Measurements from ENCODE around the gene SIGLEC7. TPM values are rescaled to one million over a fixed set of nuclear protein-coding genes. Genes with fewer than 3 reads are reported as not detected.

The SIGLEC7 gene
- total and polyA plus RNA-seq, 2 experiments from 2014 or later, result not detected

DNA sequence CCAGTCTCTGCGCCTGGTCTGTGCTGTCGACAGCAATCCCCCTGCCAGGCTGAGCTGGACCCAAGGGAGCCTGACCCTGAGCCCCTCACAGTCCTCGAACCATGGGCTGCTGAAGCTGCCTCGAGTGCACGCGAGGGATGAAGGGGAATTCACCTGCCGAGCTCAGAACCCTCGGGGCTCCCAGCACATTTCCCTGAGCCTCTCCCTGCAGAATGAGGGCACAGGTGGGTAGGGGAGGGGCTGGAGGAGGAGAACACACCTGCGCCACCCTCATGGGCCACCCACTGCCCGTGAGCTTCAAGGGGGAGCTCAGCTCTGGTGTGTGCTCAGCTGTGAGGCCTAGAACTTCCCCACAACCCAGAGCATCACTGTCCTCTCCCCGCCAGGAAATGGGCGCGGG is 44.2 kb downstream of the SIGLEC7 start:
- no peak for DNase-seq
- Histone ChIP-seq H3K4me3 (no peak overlapping the region), H3K27me3 (replicated peaks; ENCODE audit: insufficient read depth) (no peaks in the 10 kb centered on the region), H3K4me2 (ENCODE audit: unreplicated experiment) (no peak overlapping the region), H3K27ac (no peak overlapping the region), H3K36me3 (ENCODE audit: low read depth) (no peaks in the 10 kb centered on the region), H3K9me3 (ENCODE audit: low read depth) (no peaks in the 10 kb centered on the region), H3K79me2 (ENCODE audit: insufficient read depth) (no peaks in the 10 kb centered on the region), H3K4me1 (ENCODE audit: insufficient read depth) (no peaks in the 10 kb centered on the region), H3K9me2 (ENCODE audit: insufficient read depth) (no peaks in the 10 kb centered on the region), H2AFZ (no peak overlapping the region), H3K9ac (no peak overlapping the region), H3F3A (ENCODE audit: insufficient read depth) (no peaks in the 10 kb centered on the region), H4K20me1 (ENCODE audit: insufficient read depth) (no peaks in the 10 kb centered on the region)
- WGBS, 2 experiments (ENCODE audit: low coverage in 1 of 2, low lambda C conversion rate in 2 of 2, missing lambda C conversion rate in 2 of 2), result 17 to 19% methylated on average over 12 to 13 of the region's 13 CpGs
- in situ Hi-C loops (cut with MboI), result no loop called here
- no peak for TF ChIP-seq EZH2 (IDR thresholded peaks at IDR 0.05; ENCODE audit: insufficient read depth, poor library complexity, severe bottlenecking)
- no peak for TF ChIP-seq EZH2phosphoT487 (IDR thresholded peaks at IDR 0.05; ENCODE audit: insufficient read depth, low read depth)

DNA sequence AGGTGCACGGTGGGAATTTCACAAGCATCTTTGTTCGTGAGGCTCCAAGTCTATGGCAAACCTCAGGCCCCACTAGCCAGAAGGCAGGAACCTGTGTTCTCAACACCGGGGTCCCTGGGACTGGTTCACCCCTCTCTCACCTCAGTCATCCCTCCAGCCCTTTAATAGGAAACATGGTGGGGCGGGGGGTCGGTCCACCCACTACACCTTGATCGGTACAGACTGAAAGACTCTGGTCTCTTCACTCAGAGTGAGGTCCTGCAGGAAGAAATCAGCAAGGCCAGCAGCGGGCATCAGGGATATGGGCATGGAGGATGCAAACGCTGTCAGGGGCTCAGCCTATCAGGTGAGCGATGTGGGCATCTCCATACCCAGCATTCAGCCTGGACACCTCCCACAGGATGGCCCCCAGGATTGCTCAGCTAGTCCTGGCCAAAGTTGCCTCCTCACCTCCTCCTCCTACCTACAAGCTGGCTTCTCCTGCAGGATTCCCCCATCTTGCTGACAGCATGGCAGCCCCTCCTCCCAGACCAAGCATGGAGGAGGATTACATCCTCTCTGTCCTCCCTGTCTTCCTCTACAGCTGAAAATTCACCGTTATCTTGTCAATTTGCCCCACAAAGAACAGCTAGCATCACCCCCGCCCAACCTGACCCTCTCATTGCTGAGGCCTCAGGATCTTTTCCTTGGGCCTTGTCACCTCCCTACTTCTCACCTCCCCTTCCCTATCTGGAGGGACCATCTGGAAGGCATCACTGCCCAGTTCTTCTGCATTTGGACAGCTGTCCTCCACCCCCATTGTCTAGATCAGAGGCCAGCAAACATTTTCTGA is 45.5 kb downstream of the SIGLEC7 start:
- no peak for DNase-seq

GRCh38 chr19:51188227-51188559 is 46.1 kb downstream of the SIGLEC7 start:
- H3K27me3 ChIP-seq (replicated peaks; ENCODE audit: insufficient read depth), result no peaks in the 10 kb centered on the region
- no peaks in the 10 kb centered on the region for H3K36me3 ChIP-seq (ENCODE audit: low read depth)
- DNase-seq, result no peak
- H3K27ac ChIP-seq, result no peak overlapping the region
- H3K4me1 ChIP-seq (ENCODE audit: insufficient read depth), result no peaks in the 10 kb centered on the region
- H2AFZ ChIP-seq, result no peak overlapping the region
- TF ChIP-seq EZH2phosphoT487 (IDR thresholded peaks at IDR 0.05; ENCODE audit: insufficient read depth, low read depth) (no peak), EZH2 (IDR thresholded peaks at IDR 0.05; ENCODE audit: insufficient read depth, poor library complexity, severe bottlenecking) (no peak)
- no peaks in the 10 kb centered on the region for H3K9me2 ChIP-seq (ENCODE audit: insufficient read depth)
- no peak overlapping the region for H3K4me3 ChIP-seq
- no peak overlapping the region for H3K4me2 ChIP-seq (ENCODE audit: unreplicated experiment)
- H3K9ac ChIP-seq, result no peak overlapping the region
- no peaks in the 10 kb centered on the region for H3F3A ChIP-seq (ENCODE audit: insufficient read depth)
- WGBS, 2 experiments (ENCODE audit: low coverage in 1 of 2, low lambda C conversion rate in 2 of 2, missing lambda C conversion rate in 2 of 2), result 10 to 33% methylated on average over 2 of the region's 2 CpGs
- in situ Hi-C loops (cut with MboI), result no loop called here
- no peaks in the 10 kb centered on the region for H3K9me3 ChIP-seq (ENCODE audit: low read depth)
- no peaks in the 10 kb centered on the region for H3K79me2 ChIP-seq (ENCODE audit: insufficient read depth)
- no peaks in the 10 kb centered on the region for H4K20me1 ChIP-seq (ENCODE audit: insufficient read depth)

More for the DNA sequence above, 45.5 kb downstream of the SIGLEC7 start:
- Histone ChIP-seq H3K27ac (no peak overlapping the region), H3K9me3 (ENCODE audit: low read depth) (no peaks in the 10 kb centered on the region), H3K27me3 (replicated peaks; ENCODE audit: insufficient read depth) (no peaks in the 10 kb centered on the region), H3F3A (ENCODE audit: insufficient read depth) (no peaks in the 10 kb centered on the region), H3K9me2 (ENCODE audit: insufficient read depth) (no peaks in the 10 kb centered on the region), H2AFZ (no peak overlapping the region), H4K20me1 (ENCODE audit: insufficient read depth) (no peaks in the 10 kb centered on the region), H3K4me1 (ENCODE audit: insufficient read depth) (no peaks in the 10 kb centered on the region), H3K4me3 (no peak overlapping the region), H3K36me3 (ENCODE audit: low read depth) (no peaks in the 10 kb centered on the region), H3K79me2 (ENCODE audit: insufficient read depth) (no peaks in the 10 kb centered on the region), H3K4me2 (ENCODE audit: unreplicated experiment) (no peak overlapping the region), H3K9ac (no peak overlapping the region)
- in situ Hi-C loops (cut with MboI), result no loop called here
- 41 to 43% methylated on average over 11 of the region's 11 CpGs for WGBS, 2 experiments (ENCODE audit: low coverage in 1 of 2, low lambda C conversion rate in 2 of 2, missing lambda C conversion rate in 2 of 2)
- TF ChIP-seq EZH2 (IDR thresholded peaks at IDR 0.05; ENCODE audit: insufficient read depth, poor library complexity, severe bottlenecking), result no peak
- no peak for TF ChIP-seq EZH2phosphoT487 (IDR thresholded peaks at IDR 0.05; ENCODE audit: insufficient read depth, low read depth)

GRCh38 chr19:51192689-51193088 is 50.6 kb downstream of the SIGLEC7 start:
- in situ Hi-C loops (cut with MboI), result no loop called here

More at GRCh38 chr19:51192689-51193088, 50.6 kb downstream of the SIGLEC7 start:
- no peaks in the 10 kb centered on the region for H3K4me1 ChIP-seq (ENCODE audit: insufficient read depth)
- no peaks in the 10 kb centered on the region for H4K20me1 ChIP-seq (ENCODE audit: insufficient read depth)
- H3K79me2 ChIP-seq (ENCODE audit: insufficient read depth), result no peaks in the 10 kb centered on the region
- H3K9me3 ChIP-seq (ENCODE audit: low read depth), result no peaks in the 10 kb centered on the region
- no peaks in the 10 kb centered on the region for H3F3A ChIP-seq (ENCODE audit: insufficient read depth)
- no peaks in the 10 kb centered on the region for H3K36me3 ChIP-seq (ENCODE audit: low read depth)
- H3K27me3 ChIP-seq (replicated peaks; ENCODE audit: insufficient read depth), result no peaks in the 10 kb centered on the region
- DNase-seq, result no peak
- no peak overlapping the region for H2AFZ ChIP-seq
- no peak overlapping the region for H3K4me3 ChIP-seq
- WGBS, 2 experiments (ENCODE audit: low coverage in 1 of 2, low lambda C conversion rate in 2 of 2, missing lambda C conversion rate in 2 of 2), result 53 to 55% methylated on average over 9 of the region's 9 CpGs
- no peak overlapping the region for H3K4me2 ChIP-seq (ENCODE audit: unreplicated experiment)
- H3K9me2 ChIP-seq (ENCODE audit: insufficient read depth), result no peaks in the 10 kb centered on the region
- no peak overlapping the region for H3K27ac ChIP-seq
- TF ChIP-seq EZH2 (IDR thresholded peaks at IDR 0.05; ENCODE audit: insufficient read depth, poor library complexity, severe bottlenecking) (no peak), EZH2phosphoT487 (IDR thresholded peaks at IDR 0.05; ENCODE audit: insufficient read depth, low read depth) (no peak)
- H3K9ac ChIP-seq, result no peak overlapping the region

All from GM23248 (cell line).